ENCODE results near the gene PSTPIP1.

The PSTPIP1 gene

DNA sequence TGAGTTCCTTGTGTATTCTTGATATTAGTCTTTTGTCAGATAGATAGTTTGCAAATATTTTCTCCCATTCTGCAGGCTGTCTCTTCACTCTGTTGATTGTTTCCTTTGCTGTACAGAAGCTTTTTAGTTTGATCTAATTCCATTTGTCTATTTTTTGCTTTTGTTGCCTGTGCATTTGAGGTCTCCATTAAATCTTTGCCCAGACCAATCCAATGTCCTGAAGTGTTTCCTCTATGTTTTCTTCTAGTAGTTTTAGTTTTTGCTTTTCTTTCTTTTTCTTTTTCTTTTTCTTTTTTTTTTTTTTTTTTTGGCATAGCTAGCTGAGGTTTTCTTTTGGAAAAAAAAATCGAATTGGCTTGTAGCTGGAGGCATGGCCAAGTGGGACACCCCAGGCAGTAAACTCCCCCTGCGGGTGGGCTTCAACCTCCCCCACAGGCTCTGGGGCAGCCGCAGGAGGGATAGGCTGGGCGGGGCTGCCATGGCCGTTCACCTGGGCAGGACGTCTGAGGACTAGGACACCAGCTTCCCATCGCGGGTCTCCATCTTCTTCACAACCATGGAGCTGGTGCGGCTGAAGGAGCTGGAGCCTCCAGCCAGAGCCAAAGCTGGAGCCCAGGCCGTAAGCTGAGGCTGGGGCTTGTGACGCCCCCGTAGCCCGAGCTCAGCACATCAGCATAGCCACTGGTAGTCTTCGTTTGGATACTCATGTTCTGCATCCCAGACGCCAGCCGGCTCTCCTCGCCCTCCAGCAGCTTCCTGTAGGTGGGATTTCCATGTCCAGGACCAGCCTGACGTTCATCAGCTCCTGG lies 16.2 kb upstream of the PSTPIP1 start:
- DNase-seq (ENCODE audit: low read depth in 2 of 2, low spot score in 1 of 2), result no peak

DNA sequence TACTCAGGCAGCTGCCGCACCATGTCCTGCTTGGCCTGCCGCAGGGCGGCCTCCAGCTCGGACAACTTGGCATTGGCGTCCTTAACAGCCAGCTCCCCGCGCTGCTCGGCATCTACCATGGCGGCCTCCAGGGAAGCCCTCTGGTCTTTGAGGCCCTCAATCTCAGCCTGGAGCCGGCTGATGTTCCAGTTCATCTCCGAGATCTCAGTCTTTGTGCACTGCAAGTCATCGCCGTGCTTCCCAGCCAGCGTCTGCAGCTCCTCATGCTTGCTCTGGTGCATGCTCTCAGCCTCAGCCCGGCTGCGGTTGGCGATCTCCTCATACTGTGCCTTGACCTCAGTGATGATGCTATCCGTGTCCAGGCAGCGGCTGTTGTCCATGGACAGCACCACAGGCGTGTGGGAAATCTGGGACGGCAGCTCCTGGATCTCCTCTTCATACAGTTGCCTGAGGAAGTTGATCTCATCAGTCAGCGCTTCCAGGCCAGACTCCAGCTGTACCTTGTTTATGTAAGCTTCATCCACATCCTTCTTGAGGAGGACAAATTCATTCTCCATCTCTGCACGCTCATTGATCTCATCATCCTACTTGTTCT lies 15.5 kb upstream of the PSTPIP1 start:
- no peak for DNase-seq (ENCODE audit: low read depth in 2 of 2, low spot score in 1 of 2)

DNA sequence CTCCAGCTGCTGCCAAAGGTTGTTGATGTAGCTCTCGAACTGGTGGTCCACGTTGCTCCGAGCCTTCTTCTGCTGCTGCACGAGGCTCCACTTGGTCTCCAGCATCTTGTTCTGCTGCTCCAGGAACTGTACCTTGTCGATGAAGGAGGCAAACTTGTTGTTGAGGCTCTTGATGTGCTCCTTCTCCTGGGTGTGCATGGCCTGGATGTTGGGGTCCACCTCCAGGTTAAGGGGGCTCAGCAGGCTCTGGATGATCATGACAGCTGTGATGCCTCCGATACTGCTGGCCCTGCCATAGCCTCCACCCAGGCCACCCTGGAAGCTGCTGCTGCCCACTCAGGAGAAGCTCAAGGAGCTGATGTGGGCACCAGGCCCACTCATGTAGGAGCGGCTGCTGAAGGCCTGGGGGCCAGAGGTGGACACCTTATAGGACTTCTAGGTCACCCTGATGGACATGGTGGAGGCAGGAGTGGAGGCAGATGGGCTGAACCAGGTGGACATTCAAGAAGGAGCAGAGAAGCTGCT lies 14.9 kb upstream of the PSTPIP1 start:
- DNase-seq (ENCODE audit: low read depth in 2 of 2, low spot score in 1 of 2), result no peak

DNA sequence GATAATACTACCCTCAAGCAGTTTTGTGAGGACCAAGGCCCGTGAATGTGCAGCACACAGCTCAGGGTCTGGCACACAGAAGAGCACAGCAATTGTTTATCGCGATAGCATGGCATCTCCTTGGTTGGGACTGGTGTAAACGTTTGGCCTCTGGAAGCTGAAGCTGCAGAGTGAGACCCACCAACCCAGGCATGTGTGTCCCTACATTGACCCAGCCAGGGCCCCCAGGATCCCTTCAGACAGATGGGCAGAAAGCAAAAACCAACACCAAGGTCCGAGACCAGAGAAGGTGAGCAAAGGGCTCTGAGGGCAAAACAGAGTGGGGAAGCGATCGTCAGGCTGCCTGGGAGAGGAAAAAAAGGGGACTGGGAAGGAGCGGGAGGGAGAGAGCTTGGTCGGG lies 12.6 kb upstream of the PSTPIP1 start:
- DNase-seq (ENCODE audit: low read depth in 2 of 2, low spot score in 1 of 2), result no peak

DNA sequence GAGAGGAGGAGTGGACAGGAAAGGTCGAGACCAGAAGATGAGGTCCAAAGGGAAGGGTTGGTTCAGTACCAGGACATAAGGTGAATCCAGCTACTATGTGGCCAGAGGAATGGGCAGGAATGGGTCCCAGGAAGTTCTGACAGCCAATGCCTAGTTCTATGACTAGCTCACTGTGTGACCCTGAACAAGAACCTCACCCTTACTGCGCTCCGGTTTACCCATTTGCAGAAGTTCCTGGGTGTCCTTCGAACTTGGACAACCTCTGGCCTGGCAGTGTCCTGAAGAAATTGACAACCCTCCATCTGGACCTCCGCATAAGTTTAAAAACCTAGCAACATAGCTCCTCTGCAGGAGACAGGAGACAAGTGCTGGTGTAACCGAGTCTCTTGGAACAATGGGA lies 12.2 kb upstream of the PSTPIP1 start:
- DNase-seq (ENCODE audit: low read depth in 2 of 2, low spot score in 1 of 2), result no peak

DNA sequence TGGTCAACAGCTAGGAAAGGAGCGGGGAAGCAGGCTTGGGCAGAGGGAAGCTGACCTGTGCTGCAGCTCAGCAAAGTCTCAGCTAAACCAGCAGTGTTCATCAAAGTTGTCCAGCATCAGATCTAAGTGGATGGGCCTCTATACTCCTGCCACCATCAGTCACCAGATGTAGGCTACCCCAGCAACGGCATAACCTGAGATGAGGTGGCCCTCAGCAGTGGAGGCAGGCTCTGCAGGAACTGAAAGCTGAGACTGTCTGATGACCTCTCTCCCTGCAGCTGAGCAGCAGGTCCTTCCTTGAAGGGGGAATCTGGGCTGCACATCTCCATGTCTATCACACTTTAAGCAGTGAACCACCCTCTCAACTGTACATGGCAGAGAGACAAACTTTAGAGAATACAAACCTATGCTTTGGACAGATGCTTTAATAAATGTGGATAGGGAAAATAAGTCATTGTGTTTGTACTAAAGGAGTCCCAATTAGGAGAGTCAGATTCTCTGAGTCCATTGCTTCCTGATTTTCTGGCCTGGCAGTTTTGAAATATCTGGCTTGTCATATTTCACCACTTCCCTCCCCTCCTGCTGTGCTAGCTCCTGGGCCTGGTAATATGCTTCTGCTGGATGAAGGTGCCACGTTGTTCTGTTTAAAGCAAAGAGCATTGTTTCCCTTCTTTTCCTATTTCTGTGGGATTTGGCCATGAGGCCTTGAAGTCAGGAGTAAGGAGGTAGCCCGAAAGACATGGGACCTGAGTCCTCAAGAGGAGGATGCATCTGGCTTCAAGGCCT lies 11.1 kb upstream of the PSTPIP1 start:
- no peak for DNase-seq (ENCODE audit: low read depth in 2 of 2, low spot score in 1 of 2)

DNA sequence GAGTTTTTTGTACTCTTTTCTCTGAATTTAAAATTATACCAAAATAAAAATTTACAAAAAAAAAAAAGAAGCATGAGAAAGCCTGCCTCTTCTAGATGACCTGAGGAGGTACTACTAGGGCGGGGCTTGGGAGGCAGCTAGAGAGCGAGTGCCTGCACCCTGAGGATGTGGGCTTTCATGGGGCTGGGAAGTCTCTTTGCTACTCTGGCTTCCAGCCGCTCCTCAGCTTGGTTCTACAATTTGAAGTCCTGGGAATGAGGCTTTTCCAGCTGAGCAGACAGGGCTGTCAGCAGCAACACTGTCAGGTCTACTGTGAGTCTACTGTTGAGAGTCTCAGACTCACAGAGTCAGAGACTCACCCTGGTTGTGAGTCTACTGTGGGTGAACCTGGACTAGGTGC lies 8.2 kb upstream of the PSTPIP1 start:
- no peak for DNase-seq (ENCODE audit: low read depth in 2 of 2, low spot score in 1 of 2)

DNA sequence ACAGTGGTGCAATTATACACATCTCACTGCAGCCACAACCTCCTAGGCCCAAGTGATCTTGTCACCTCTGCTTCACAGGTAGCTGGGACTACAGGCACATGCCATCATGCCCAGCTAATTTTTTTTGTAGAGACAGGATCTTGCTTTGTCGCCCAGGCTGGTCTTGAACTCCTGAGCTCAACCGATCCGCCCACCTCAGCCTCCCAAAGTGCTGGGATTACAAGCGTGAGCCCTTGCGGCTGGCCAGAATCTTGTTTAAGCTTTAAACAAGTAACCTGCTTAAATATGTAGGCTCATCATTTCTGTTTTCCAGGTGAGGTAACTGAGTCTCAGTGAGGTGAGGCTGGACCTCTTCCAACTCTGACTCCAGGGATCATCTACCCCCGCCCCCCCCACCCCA lies 7.7 kb upstream of the PSTPIP1 start:
- no peak for DNase-seq (ENCODE audit: low read depth in 2 of 2, low spot score in 1 of 2)

DNA sequence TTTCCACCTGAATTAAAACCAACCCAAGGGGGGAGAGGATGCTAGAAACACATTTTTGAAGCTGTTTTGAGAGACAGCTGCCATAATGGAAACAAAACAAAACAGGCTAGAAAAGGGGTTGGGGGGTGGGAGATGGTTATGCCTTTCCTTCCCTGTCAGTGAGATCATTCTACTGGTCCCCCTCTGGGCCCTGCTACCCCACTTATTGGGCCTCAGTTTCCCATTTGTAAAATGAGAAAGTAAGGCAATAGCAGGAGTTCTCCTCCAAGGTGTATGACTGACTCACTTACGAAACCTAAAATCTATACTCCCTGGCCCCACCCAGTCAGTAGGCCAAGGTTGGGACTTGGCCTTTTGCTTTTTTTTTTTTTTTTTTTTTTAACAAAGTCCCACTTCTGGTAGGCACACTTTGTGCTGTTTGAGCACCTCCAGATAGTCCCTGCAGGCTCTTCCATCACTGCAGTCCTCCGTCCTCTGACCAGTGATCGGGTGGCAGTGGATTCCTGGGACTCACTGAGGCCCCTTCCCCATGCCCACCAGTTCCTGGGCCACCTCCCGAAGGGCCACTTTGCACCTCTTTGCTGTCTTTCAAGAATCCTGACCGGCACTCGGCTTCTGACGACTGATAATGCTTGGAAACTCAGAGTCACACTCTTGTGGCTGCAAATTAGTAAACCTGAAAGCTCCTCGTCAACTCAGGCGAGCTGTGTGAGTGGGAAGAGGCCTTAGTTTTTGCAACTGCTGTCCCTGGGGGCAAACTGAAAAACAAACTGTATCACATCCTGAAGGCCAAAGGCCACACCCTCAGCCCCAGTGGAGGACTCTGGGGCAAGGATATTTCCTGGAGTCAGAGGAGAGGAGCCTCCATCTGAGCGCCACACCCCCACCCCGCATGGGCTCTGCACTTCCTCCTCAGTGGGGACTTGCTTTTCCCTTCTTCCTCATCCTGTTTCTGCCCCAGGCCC lies 6.7 kb upstream of the PSTPIP1 start:
- DNase-seq (ENCODE audit: low read depth in 2 of 2, low spot score in 1 of 2), result no peak

DNA sequence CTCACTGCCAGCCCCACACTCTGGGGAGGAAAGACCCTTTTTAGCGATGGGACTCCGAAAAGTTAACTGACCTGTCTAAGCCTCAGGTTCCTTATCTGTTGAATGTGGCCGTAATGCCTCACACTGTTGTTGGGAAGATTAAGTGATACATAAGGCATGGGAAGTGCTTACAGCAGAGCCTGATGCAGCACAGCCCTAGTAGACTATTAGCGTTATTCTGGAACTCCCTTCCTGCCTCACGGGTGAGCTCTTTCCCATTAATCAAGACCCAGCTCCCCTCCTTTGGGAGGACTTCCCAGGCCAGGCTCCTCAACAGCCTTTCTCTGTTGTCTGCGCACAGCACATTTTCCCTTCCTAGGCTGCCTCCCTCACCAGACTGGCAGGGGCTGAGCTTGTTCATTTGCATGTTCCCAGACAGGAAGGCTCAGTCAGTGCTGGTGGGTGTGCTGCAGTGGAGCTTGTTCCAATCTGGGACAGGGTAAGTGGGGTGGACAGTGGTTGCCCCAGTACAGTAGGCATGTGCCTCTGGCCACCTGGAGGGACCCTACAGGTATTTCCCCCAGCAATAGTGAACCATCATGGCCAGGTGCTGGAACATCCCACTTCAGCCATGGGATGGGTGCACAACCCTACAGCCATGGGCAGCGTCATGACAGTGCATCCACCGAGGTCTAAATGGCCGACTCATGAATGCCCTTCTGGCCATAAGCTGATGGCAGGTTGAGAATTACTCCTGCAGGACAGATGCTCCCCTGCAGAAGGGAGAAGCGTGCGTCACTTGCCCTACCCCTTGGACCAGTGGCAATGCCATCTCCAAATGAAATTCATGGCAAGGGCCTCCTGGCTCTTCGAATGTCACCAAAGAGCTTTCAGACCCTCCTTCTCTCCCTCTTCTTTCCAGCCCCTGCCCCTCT lies 5.8 kb upstream of the PSTPIP1 start:
- DNase-seq (ENCODE audit: low read depth in 2 of 2, low spot score in 1 of 2), result no peak

DNA sequence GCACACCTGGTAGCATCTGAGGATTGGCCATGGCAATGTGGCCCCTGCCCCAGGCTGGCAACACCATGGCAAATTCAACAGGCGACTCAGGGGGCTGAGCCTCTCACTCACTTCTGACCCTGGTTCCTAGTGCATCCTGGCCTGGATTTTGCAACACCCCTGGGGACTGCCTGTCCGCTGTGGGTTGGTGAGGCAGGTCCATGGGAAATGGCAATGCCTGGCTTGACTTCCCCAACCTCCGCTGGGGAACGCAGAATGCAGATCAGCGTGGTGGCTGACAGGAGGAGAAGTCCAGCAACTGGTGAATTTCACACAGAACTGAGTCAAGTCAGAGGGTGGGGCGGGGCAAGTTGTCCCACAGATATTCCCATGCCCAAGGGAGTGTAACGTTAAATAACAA lies 3.9 kb upstream of the PSTPIP1 start:
- no peak for DNase-seq (ENCODE audit: low read depth in 2 of 2, low spot score in 1 of 2)

DNA sequence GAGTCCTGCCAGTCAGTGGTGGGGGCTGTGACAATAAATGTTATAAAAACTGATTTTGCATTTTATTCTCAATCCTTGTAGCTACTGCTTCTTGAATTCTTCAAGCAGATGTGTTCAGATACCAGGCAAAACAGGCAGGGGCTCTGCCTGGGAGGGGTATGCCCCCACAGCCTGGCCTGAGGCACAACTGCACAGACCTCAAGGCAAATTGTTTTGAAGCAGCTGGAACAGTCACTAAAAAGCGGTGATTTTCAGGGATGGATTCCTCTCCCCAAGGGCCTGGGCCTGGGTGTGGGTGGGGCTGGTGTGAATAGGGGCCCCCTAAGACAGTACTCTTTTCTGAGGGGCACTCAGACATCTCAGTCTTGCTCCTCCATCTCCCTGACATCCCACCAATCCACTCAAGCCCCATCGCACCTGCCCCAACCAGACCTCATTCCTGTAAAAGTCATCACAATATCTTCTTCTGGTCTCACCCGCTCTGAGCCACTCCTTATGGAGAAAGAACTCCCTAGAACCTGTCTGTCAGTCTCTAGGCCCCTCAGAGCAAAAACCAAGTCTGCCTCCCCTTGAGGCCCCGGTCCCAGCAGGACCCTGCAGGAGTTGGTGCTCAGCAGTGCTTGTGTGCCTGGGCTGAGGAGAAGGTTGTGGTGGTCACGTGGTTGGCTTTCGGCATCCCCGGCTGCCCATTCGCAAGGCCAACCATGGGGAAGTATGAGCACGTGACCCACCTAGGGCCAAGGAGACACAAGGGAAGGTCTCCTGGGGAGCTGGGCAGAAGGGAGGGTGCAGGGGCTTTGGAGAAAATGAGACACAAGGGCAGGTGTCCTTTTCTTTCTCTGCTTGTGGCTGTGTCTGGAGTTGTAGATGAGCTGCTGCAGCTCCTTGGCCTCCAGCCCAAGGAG lies 2.9 kb upstream of the PSTPIP1 start:
- DNase-seq (ENCODE audit: low read depth in 2 of 2, low spot score in 1 of 2), result no peak

DNA sequence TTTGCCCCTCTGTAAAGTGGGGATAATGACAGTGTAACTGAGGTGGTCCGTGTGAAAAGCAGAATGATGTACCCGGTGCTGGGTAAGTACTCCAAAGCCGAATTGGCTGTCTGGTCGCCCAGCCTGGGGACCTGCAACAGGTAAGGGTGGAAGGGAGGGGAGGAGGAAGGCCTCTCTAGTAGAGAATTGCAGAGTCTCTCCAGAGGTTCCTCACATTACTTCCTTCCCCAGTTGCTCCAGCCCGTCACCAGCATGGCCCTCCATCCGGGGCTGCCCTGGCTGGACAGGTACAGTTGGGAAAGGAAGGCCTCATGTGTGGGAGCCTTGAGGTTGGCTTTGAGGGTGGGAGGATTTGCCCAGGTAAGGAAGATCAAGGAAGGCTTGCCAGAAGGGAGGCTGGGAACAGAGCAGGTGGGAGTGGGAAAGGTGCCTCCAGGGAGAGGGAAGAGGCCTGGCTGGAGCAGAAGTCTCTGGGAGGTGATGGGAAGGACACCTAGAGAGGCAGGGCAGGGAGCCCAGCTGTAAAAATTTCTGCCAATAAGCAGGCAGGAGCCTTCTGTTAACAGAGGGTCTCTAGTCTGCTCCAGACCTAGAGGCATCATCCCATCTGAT lies 1.7 kb upstream of the PSTPIP1 start:
- DNase-seq (ENCODE audit: low read depth in 2 of 2, low spot score in 1 of 2), result no peak

DNA sequence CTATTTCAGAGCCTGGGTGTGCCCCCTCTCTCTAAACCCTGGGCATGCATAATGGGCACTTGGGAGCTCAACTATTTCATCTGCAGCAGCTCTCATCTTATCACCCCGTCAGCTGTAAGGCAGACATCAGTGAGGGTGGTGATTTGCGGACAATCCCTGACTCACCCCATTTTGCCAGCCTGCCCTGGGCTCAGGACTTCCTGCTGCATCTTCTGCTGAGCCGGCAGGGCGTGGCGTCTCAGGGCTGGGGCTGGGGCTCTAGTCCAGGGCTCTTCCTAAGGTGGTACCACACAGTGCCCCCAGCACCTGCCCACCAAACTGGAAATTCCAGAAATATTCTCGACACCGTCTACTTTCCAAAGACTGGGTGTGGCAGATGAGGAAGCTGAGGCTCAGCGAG lies 925 bp upstream of the PSTPIP1 start:
- DNase-seq (ENCODE audit: low read depth in 2 of 2, low spot score in 1 of 2), result no peak

DNA sequence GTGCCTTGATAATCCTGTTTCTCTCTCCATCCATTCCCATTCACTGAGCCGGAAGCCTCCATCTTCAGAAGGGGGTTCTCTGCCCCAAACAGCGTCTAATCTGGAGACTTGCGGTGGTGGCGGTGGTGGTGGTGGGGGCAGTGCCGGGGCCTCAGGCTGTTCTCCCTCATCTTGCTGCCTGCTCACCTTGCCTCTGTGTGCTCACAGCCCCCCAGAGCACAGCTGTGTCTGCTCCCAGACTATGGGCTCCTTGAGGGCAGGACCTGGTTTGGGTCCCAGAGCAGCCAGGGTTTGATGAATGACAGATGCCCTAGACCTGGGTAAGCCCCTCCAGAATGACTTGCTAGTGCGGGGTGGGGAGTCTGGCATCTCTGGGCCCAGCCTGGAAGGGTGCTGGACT lies 430 bp upstream of the PSTPIP1 start:
- DNase-seq (ENCODE audit: low read depth in 2 of 2, low spot score in 1 of 2), result no peak

DNA sequence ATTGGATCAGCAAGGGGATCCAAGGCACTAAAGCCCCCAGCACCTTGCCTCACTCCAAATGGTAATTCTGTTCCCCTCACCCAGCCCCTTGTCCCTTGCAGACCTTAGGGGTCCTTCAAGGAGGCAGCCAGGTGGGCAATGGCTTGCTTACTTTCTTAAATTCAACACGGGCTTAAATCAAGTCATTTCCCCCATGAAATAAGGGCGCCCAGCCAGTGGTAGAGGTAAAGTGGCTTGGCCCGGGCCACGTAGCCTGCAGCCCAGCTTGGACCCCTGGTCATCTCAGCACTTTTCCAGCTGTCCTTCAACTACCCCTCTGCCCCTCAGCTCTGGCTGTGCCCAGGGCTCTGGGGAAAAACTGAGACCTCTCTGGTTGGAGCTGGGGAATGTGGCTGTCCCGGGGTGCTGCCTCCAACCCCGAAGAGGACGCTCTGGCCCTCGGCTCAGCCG lies 1.2 kb downstream of the PSTPIP1 start:
- no peak for DNase-seq (ENCODE audit: low read depth in 2 of 2, low spot score in 1 of 2)

DNA sequence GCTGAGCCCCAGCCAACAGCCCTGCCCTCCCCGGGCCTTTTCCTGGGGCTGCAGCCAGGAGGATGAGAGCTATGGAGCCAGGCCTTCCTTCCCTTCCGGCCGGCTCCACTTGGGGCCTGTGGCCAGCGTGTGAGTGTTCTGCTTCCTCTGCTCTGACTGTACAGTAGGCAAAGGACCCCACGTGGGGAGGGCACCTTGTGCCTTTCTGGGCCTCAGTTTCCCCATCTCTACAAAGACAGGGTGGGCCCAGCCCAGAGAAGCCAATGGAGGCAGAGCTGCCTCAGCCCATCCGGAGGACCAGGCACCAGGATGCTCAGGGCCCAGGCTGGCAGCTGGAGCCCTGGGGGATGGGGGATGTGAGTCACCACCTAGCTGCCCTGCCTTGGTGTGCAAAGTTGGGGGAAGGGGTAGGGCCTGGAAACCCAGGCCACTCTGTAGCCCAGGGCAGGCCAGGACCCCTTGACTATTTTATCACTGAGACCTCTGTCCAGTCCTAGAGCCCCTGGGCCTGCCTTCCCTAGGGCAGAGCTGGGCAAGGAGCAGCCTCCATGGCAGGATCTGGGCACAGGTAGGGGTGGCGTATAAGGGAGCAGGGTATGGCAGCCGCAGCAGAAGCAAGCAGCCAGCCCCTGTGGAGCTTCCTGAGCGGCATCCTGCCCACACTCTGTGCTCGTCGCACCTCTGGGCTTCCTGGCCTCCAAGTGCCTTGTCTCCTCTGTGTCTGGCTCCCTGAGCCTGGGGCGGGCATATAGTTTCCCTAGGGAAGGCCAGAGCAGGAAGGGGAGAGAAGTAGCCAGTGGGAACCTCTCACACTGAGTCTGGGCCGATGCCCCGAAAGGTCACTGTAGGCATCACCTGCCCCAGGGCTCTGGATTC lies 1.8 kb downstream of the PSTPIP1 start:
- DNase-seq (ENCODE audit: low read depth in 2 of 2, low spot score in 1 of 2), result no peak

Measured in stimulated activated CD8-positive, alpha-beta memory T cell treated with anti-CD3 and anti-CD28 coated beads, Interleukin-4, amount 100 ng/mL, for 4 hours (primary cell).